ENCODE measurements around the gene RPL3.
"Not testable (repeated sequence)": the region's sequence is repeated elsewhere in the genome, so short reads cannot be mapped to it uniquely, and the experiment has no call there.

Gene RPL3

DNA sequence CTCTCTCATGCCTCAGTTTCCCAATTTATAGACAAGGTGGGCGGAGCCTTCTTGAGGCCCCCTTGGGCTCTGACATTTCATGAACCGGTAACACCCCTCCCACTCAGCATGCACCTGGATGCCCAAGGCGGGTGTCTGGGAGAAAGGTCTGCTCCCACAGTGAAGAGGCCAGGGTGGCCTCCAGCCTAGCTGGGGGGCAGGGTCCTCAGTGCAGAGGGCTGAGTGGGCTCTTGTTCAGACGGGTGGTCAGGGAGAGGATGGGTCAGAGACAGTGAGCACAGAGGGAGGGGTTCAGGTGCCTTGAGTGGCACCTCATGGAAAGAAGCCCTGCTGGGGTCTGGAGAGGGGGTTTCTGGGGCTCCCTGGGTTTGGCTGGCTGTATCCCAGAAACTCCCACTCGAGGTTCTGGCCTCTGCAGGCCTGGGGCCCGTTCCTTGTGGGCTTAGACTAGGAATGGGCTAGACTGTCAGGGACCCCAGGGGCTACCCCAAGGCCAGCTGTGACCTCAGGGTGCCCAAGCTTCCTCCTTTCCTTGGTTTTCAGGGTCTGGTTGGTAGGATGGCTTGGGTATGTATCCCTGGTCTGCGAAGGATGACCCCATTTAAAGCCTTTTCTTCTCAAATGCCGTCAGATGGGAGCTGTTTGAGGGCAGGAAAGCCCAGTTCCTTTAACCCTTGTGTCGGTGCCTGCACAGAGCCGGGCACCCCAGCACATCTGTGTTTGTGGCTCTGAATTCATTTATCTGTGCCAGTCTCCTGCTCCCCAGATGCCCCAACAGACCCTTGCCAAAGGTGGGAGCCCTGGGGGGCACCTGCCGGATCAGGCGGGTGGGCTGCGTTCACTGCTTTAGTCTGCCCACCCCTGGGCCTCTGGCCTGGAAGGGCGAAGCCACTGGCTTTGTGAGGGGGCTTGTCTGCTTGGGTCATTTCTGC, 31.6 kb upstream of the RPL3 start:
- no peak for DNase-seq

DNA sequence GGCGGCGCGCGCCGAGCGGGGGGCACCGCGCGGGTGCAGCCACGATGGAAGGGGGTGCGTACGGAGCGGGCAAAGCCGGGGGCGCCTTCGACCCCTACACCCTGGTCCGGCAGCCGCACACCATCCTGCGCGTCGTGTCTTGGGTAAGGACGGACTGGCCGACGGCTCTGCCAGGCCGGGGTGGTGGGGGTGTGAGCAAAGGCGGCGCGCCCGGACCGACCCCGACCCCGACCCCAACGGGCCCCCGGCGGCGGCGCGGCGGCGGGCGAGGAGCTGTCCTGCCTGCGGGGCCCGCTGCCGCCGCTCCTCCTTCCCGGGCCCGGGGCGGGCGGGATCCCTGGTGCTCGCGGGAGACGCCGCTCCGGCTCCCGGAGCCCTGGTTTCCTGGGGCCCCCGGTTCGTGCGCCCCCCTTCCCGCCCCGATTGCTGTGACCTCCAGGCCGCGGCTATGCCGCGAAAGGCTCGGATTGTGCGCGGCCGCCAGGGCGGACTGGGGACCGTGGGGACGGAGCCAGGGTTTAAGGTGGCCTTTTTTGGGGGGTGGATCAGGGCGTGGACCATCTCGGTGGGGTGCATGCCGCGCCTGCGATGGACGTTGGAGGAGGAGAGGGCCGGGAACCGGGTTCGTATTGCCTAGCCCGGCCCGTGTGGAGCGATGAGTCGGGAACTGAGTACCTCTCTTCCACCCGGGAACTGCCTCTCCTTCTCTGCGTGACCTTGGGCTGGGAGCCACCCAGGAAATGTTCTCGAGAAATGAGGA, 30.7 kb upstream of the RPL3 start, which contains the start of gene SYNGR1:
TSS of gene SYNGR1 (plus strand) at position 25 of the 760 bp plus-strand sequence. CDS start at position 45, 20 bp downstream.
- no peak for DNase-seq

DNA sequence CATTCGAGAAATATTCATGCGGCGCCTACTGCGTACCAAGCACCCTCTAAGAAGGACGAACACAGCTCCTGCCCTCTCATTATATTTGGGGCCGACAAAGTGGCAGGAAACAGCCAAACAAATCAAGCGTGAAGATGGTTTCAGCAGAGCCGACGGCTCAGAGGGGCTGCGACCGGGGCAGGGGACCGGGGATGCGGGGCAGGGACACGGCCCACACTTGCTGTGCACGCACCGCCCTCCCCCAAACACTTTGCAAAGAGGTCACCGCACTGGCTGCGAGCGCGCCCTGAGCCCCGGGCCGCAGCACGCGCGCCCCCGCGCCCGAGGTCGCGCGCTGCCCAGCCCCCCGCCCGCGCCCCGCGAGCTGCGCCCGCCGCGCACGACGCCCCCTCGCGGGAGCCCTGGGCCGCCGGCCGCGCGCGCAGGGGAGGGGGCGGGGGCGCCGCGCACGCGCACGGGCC, 30.1 kb upstream of the RPL3 start:
- DNase-seq = peak; percentile 74

DNA sequence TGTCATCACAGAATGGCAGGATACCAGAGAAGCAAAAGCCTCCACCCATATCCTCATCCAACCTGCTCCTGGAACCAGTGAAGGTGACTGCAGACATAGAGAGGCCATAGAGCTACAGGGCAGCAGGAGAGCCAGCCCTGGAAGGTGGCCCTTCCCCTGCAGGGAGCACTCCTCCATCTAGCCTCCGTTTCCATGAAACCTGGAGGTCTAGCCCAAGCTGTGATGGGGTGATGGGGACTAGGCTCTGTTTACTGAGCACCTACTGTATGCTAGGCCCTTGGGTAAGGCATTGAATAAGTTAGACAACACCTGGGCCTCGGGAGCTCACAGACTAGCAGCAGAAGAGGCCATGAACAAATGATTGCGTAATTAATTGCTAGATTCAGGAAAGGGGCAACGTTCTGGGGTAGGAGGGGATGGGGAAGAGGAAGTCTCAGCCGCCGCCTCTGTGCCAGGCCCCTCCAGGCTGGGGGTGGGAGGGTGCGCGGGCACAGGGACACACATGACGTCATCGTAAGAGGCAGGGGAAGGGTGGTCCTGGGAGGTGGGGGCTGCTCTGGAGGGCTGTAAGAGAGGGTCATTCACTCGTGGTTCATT, 29.6 kb upstream of the RPL3 start:
- DNase-seq = peak; percentile 51

DNA sequence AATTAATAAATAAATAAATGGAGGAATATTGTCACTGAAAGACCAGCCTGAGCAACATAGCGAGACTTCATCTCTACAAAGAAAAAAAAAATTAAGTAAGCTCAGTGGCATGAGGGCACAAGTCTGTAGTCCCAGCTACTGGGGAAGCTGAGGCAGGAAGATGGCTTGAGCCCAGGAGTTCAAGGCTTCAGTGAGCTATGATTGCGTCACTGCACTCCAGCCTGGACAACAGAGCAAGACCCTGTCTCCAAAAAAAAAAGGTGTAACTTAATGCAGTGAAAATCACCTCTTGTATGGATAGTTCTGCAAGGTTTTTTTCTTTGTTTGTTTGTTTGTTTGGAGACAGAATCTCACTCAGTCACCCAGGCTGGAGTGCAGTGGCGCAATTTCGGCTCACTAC, 25.8 kb upstream of the RPL3 start:
- DNase-seq = no peak

DNA sequence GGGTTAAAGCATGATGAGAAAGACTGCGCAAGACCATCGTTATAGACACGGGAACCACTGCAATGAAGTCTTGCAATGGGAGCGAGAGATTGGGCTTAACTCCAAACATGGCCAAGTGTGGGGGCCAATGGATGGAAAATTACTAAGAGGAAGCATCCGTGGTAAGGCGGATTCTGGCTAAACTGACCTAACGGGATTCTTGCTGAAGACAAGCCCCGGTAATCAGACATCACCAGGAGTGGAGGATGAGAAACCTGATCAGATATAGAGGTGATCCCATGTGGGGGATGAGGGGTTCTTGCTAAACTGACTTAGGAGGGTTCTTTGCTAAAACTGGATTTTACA, 24.6 kb upstream of the RPL3 start:
- no peak for DNase-seq

DNA sequence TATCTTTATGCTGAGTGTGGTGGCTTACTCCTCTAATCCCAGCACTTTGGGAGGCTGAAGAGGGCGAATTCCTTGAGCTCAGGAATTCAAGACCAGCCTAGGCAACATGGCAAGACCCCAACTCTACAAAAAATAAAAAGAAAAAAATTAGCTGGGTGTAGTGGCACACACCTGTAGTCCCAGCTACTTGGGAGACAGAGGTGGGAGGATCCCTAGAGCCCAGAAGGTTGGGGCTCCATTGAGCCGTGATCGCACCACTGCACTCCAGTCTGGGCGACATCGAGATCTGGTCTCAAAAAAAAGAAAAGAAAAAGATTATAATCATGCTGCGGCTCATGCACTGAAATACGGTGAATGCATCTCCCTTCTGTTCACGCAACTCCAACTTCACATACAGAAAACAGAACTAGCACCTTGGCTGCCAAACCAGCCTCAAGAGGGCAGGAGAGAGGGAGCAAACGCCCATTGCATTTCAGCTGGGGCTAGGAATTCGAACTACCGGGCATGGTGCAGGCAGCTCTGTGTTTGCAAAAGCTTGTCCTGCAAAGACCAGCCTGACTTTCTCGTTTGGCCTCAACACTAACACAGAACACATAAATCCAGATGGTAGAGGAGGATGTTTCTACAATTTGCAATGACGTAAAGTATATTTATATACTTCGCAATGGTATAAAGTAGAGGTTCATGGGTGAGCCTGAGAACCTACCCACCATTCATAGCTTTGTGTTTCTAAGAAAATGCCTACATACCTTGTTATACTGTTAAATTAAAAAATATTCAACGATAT, 24.0 kb upstream of the RPL3 start:
- DNase-seq = peak; percentile 60

DNA sequence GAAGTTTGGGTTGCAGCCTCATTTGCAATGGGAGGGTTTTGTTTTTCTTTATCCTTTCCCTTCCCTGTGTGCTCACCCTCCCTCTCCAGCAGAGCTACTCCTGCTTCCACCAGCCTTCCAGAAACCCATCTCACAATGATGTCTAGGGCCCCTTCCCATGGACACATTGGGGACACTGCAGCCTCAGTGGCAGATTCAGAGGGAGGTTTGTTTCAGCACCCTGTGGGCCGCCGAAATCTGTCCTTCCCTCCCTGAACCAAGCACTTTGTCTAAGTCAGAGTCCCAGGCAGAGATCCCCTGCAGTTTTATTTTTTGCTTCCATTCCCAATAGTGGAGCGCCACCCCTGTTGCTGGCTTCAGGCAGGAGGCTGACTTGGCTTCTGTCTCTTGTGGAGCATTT, 21.8 kb upstream of the RPL3 start:
- DNase-seq = no peak

DNA sequence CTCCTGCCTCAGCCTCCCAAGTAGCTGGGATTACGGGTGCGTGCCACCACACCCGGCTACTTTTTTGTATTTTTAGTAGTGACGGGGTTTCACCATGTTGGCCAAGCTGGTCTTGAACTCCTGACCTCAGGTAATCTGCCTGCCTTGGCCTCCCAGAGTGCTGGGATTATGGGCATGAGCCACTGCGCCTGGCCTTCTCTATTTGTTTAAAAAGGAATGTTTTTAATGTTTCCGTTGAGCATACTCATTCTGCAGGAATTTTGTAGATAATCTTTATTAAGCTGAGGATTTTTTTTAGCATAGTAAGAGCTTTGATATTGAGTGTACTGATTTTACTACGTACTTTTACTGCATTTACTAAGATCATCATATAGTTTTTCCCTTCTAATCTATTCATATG, 20.4 kb upstream of the RPL3 start:
- DNase-seq = not testable (repeated sequence)

DNA sequence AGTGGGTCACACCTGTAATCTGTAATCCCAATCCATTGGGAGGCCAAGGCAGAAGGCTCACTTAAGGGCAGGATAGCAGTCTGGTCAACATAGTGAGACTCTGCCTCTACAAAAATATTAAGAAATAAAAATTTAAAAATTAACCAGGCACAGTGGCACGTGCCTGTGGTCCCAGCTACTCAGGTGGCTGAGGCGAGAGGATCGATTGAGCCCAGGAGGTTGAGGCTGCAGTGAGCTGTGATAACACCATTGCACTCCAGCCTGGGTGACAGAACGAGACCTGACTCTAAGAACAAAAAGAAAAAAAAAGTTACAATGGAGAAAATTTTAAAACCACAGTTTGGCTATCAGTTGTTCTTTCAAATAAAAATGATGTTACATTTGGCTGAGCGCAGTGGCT, 17.0 kb upstream of the RPL3 start:
- no peak for DNase-seq

DNA sequence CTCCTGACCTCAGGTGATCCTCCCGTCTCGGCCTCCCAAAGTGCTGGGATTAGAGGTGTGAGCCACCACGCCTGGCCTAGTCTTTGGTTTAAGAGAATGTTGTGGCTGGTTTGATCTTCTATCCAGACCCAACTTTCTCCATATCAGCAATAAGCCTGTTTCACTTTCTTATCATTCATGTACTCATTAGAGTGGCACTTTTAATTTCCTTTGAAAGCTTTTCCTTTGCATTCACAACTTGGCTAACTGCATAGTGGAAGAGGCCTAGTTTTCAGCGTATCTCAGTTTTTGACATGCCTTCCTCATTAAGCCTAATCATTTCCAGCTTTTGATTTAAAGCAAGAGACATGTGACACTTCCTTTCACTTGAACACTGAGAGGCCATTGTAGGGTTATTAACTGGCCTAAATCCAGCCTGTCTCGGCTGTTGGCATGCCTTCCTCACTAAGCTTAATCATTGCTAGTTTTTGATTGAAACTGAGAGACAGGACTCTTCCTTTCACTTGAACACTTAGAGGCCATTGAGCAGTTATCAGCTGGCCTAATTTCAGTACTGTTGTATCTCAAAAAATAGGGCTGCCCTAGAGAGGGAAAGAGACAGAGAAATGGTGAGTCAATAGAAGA, 13.1 kb upstream of the RPL3 start:
- no peak for DNase-seq

DNA sequence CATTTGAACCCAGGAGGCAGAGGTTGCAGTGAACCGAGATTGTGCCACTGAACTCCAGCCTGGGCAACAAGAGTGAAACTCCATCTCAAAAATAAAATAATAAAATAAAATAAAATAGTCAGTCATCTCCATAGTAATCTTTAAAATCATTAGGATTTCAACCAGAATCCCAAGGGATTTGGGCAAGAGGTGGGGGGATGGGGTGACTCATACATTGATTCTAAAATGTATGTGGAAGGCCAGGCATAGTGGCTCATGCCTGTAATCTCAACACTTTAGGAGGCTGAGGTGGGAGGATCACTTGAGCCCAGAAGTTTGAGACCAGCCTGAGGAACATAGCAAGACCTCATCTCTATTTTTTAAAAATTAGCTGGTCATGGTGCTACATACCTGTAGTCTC, 11.1 kb upstream of the RPL3 start:
- not testable (repeated sequence) for DNase-seq

DNA sequence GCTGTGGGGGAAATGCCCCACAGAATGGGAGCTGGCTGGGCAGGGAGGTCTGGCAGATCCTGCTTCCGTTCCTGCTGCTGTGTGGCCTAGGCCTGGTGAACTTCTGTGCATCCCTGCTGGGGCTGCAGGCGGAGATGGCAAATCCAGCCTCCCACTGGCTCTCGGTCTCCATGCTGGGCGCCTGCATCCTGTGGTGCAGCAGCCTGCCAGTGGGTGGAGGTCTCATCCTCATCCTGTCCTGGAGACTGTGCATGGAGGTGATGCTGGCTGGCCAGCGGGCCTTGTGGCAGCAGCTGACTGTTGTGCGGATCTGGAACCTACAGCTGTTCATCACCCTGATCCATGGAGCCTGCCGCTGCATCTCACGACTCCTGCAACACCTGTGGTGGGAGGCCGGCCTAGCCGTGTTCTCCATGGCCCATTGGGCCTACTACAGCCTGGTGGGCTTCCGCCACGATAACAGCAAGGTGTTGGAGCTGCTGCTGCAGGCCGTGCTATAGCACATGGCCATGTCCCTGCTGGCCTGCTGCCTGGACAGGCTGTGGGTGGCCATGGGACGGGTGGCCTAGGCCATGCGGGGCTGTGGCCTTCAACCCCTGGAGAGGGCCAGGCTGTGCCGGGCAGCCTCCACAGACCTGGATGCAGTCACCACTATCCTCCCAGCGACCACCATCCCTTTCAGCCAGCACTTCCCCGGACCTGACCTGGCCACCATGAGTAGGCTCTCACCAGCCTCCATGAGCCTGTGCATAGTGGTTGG, 8.8 kb upstream of the RPL3 start:
- no peak for DNase-seq

DNA sequence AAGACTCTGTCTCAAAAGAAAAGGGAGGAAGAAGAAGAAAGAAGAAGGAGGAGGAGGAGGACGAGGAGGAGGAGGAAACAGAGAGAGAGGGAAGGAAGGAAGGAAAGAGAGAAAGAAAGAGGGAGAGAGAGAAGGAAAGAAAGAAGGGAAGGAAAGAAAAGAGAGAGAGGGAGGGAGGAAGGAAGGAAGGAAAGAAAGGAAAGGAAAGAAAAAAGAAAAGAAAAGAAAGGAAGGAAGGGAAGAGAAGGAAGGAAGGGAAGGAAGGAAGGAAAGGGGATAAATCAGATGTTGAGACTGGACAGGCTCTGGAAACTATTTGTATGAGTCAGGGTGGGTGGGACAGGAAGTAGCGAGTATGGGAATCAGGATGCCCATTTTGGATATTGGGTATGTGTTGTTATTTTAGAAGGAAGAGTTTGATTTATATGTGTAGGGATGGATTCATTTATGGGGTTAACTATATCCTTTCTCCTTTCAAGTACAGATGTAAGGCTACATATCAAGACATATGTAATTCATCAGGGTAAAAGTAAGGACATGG, 6.0 kb upstream of the RPL3 start:
- DNase-seq = no peak

DNA sequence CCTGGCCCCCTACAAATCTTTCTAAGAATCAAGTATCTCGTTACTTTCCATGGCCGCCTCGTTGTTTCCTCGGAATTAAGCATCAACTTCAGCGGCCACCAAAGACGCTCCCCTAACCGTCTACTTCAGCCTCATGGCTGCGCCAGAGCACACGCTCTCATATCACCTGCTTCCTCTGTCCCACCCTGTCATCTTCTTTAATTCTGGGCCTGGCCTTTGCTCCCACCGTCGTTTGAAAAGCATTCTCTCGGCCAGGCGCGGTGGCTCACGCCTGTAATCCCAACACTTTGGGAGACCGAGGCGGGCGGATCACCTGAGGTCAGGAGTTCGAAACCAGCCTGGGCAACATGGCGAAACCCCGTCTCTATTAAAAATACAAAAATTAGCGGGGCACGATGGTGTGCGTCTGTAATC, 1.2 kb upstream of the RPL3 start:
- not testable (repeated sequence) for DNase-seq

DNA sequence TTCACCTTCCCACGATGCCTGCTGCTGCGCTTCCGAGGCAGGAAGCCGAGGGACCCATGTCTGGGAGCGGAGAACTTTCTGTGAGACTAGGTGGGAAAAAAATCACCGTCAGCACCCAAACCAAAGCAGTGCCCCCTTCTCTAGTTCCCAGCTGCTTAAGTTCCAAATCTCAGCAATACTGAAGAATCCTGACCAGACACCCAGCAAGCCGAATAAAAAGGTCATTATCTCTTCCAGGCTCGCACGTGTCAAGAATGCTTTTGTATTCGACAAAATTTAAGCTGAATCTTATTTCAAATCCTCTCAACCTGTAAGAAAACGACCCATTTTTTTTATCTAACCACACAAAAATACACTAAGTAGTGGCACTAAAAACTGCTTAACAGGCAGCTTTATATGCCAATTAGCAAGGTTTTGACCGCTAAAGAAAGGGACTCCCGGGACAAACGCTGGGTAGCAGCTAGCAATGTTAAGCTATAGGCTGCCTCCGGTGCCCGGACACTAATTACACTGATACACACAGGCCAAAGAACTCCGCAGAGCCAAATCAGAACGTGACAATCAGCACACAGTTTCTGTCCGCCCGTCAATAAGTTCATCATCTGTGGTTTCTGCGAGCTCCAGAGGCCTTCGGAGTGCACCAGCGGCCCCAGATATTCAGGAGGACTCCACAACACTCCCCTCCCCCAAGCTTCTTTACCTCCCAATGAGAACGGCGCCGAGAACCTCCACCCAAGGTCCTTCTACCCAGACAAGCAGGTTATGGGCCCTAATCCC, 728 bp downstream of the RPL3 start:
- no peak for DNase-seq

DNA sequence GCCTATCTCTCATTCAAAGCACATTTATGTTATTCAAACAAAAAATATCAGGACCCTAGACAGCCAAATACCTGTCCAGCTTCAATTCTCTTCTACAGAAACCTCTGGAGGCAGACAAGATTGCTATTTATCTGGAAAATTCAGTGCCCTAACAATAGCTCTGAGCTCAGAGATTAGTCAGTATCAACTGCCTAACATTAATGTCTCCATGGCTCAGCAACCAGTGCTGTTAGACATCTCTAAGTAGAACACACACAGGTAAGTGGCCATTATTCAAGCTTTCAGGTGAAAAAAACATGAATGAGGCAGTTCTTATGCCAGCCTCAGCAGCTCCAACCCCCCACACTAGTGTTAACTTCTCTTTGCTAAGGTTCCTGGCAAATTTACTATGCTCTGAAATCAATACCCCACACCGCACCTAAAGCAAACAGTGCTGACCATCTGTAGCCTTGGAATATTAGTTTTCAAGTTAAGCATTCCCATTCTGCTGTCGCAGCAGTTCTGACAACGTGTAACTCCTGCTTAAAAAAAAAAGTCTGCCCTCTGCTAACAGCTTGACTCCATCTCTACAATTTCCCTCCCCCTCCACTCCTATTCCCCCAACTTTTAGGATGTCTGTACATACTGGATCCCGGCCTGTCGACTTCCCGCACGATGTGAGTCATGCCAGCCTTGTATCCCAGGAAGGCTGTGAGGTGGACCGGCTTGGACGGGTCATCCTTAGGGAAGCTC, 1.5 kb downstream of the RPL3 start:
- no peak for DNase-seq

DNA sequence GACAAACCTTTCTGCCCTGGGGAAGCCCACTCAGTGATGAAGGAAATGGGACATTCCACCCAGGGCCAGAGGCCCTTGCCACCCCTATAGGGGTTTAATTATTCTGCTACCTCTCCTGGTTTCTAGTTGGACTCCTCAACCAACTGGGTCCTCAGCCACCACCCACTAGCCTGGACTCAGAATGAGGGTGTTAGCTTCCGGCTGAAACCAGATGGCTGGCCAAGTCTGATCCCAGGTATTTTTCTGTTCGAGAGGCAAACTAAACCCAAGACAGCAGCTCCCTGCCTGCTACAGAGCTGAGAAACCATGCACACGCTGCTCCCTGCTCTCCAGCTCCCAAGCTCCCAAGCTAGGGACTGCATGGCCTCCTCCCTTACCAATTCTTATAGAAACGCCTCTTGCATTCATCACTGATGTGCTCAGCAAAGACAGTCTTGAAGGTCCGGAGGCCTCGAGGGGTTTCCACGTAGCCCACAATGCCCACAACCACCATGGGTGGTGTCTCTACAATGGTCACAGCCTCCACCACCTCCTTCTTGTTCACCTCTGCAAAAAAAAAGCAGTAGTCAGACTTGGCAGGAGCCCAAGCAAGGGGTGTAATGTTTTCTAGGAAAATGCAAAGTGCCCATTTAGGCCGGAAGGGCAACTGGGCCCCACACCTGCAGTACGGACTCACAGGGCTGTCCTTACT, 2.2 kb downstream of the RPL3 start:
- DNase-seq = no peak
